Ishikawa (cell line): ENCODE data around the gene NPTXR.

ENCODE experiments used
- CEBPB ChIP-seq: IDR thresholded peaks from 2 replicates; pipeline ENCODE4 v1.6.1; 2012
- CREB1 ChIP-seq: IDR thresholded peaks from 2 replicates; pipeline ENCODE4 v1.6.1; 2012; ENCODE audit warnings: low read depth
- EGR1 ChIP-seq: IDR thresholded peaks from 2 replicates; pipeline ENCODE4 v1.6.1; 2012
- EP300 ChIP-seq: IDR thresholded peaks from 2 replicates; pipeline ENCODE4 v1.6.1; 2012; ENCODE audit warnings: borderline replicate concordance
- NFIC ChIP-seq: IDR thresholded peaks from 2 replicates; pipeline ENCODE4 v1.6.1; 2012
- RAD21 ChIP-seq: IDR thresholded peaks from 2 replicates; pipeline ENCODE4 v1.6.1; 2012; ENCODE audit warnings: low read depth
- TAF1 ChIP-seq: IDR thresholded peaks from 2 replicates; pipeline ENCODE4 v1.6.1; 2012; ENCODE audit warnings: low read depth, mild to moderate bottlenecking
- TCF12 ChIP-seq: IDR thresholded peaks from 2 replicates; pipeline ENCODE4 v1.6.1; 2012; ENCODE audit warnings: low read depth
- TEAD4 ChIP-seq: IDR thresholded peaks from 2 replicates; pipeline ENCODE4 v1.6.1; 2012
- YY1 ChIP-seq: IDR thresholded peaks from 2 replicates; pipeline ENCODE4 v1.6.1; 2012; ENCODE audit warnings: low read depth
- ZBTB7A ChIP-seq: IDR thresholded peaks from 2 replicates; pipeline ENCODE4 v1.6.1; 2012; ENCODE audit warnings: low read depth
- TF ChIP-seq, protein P1 (sequence below): IDR thresholded peaks from 2 replicates; pipeline ENCODE4 v1.6.1; 2012
- TF ChIP-seq, protein P2 (sequence below): IDR thresholded peaks from 2 replicates; pipeline ENCODE4 v1.6.1; 2012

DNA sequence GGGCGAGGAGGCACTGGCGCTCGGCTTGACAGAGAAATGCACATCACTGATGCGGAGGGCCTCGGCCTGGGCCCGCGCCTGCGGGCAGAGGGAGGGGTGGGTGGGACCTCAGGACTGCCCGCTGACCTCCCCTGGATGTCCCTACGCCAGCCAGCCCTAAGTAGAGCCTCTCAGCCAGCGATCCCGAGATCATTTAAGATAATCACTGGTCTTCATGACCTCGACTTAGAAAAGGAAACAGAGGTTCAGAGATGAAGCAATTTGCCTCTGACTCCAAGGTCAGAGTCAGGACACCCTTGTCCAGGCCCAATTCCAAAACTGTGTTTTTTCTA, 23.3 kb upstream of the NPTXR start:
- TF ChIP-seq EP300 (no peak), RAD21 (no peak), CREB1 (no peak), YY1 (no peak), CEBPB (no peak), ZBTB7A (no peak), TAF1 (no peak), EGR1 (no peak), TCF12 (no peak), TEAD4 (no peak), NFIC (no peak)
- TF ChIP-seq, protein P1, sequence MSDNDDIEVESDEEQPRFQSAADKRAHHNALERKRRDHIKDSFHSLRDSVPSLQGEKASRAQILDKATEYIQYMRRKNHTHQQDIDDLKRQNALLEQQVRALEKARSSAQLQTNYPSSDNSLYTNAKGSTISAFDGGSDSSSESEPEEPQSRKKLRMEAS = no peak
- TF ChIP-seq, protein P2, sequence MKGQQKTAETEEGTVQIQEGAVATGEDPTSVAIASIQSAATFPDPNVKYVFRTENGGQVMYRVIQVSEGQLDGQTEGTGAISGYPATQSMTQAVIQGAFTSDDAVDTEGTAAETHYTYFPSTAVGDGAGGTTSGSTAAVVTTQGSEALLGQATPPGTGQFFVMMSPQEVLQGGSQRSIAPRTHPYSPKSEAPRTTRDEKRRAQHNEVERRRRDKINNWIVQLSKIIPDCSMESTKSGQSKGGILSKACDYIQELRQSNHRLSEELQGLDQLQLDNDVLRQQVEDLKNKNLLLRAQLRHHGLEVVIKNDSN = no peak
